HepG2 (cell line): ENCODE measurements around the gene ENPP1. TPM values are rescaled to one million over a fixed set of nuclear protein-coding genes. Genes with fewer than 3 reads are reported as not detected.

Experiments used
- AGO2 ChIP-seq: fragments of 200-400 bp; formaldehyde crosslinking; optimal IDR thresholded peaks from 2 replicates; pipeline ENCODE3; 2017; ENCODE audit warnings: mild to moderate bottlenecking, low read depth, low read length, moderate library complexity
- CBX5 ChIP-seq: sonication (generic); formaldehyde crosslinking; IDR thresholded peaks from 2 replicates; pipeline ENCODE4 v1.4.0; 2020; ENCODE audit warnings: missing genetic modification reagents, borderline replicate concordance
- EP300 ChIP-seq, 3 experiments: sonication (generic) in 1 of 3; formaldehyde crosslinking in 1 of 3; IDR thresholded peaks; 2 replicates each; pipeline versions ENCODE4 v1.5.1 to v1.6.1; 2011 to 2020; ENCODE audit warnings: low read depth in 2 of 3, low read length in 2 of 3, borderline replicate concordance in 1 of 3, improper control_type of control experiment in 1 of 3, mild to moderate bottlenecking in 1 of 3, missing genetic modification reagents in 1 of 3, moderate library complexity in 1 of 3
- ISL2 ChIP-seq: sonication (generic); formaldehyde crosslinking; IDR thresholded peaks from 2 replicates; pipeline ENCODE4 v1.5.0; 2020; ENCODE audit warnings: missing genetic modification reagents
- KLF11 ChIP-seq: IDR thresholded peaks from 2 replicates; pipeline ENCODE4 v1.6.1; 2016; ENCODE audit warnings: missing compliant biosample characterization
- MBD4 ChIP-seq: IDR thresholded peaks from 2 replicates; pipeline ENCODE4 v1.6.1; 2012; ENCODE audit warnings: low read length, inconsistent platforms, borderline replicate concordance
- MTERF4 ChIP-seq: sonication (generic); formaldehyde crosslinking; IDR thresholded peaks from 2 replicates; pipeline ENCODE4 v1.8.0; 2023; ENCODE audit warnings: mild to moderate bottlenecking, missing genetic modification reagents
- PHF5A ChIP-seq: IDR thresholded peaks from one replicate; pipeline ENCODE4 v1.6.1; 2018; ENCODE audit warnings: low read depth, missing genetic modification reagents; ENCODE audit not compliant: unreplicated experiment
- TFAP4 ChIP-seq: sonication (generic); IDR thresholded peaks from 2 replicates; pipeline ENCODE4 v1.6.1; 2016; ENCODE audit warnings: low read depth, borderline replicate concordance
- TP53 ChIP-seq: sonication (generic); formaldehyde crosslinking; conservative IDR thresholded peaks from 2 replicates; pipeline ENCODE4 v1.4.0; 2020; ENCODE audit warnings: missing genetic modification reagents
- ZBTB26 ChIP-seq: IDR thresholded peaks from 2 replicates; pipeline ENCODE4 v1.6.1; 2016; ENCODE audit warnings: missing compliant biosample characterization, missing genetic modification reagents, borderline replicate concordance
- ZFP37 ChIP-seq: sonication (generic); formaldehyde crosslinking; IDR thresholded peaks from 2 replicates; pipeline ENCODE4 v1.4.0; 2020; ENCODE audit warnings: missing genetic modification reagents, borderline replicate concordance
- ZFP90 ChIP-seq: sonication (generic); formaldehyde crosslinking; IDR thresholded peaks from 2 replicates; pipeline ENCODE4 v1.8.0; 2022; ENCODE audit warnings: missing genetic modification reagents, mild to moderate bottlenecking, inconsistent platforms, borderline replicate concordance
- ZMYM3 ChIP-seq: sonication (generic); formaldehyde crosslinking; IDR thresholded peaks from 2 replicates; pipeline ENCODE4 v1.5.1; 2020; ENCODE audit warnings: mild to moderate bottlenecking, missing genetic modification reagents
- ZNF329 ChIP-seq: sonication (generic); formaldehyde crosslinking; IDR thresholded peaks from 2 replicates; pipeline ENCODE4 v1.9.0; 2021; ENCODE audit warnings: low read depth, mild to moderate bottlenecking, missing genetic modification reagents
- ZNF605 ChIP-seq: sonication (generic); formaldehyde crosslinking; IDR thresholded peaks from 2 replicates; pipeline ENCODE4 v1.8.0; 2022; ENCODE audit warnings: mild to moderate bottlenecking, missing genetic modification reagents
- ZNF713 ChIP-seq: sonication (generic); formaldehyde crosslinking; IDR thresholded peaks from 2 replicates; pipeline ENCODE4 v1.4.0; 2020; ENCODE audit warnings: mild to moderate bottlenecking, missing genetic modification reagents
- polyA plus RNA-seq, 8 experiments: library from polyadenylated mRNA; depleted of rRNA in 3 of 8; stranded (reverse) in 7 of 8; unstranded in 1 of 8; fragments of >200 nt; fragmentation: Illumina TruSeq in 4 of 8; extraction: Trizol in 4 of 8; gene quantifications; 2 replicates each; pipeline versions ENCODE4 v1.2.1 to v1.2.3, GENCODE V29; 2011 to 2016; ENCODE audit warnings: low read depth in 4 of 8, missing spikeins in 1 of 8, mixed read lengths in 1 of 8; ENCODE audit not compliant: insufficient read depth in 1 of 8
- total RNA-seq, 5 experiments: library from RNA; depleted of rRNA; stranded (reverse); fragments of >200 nt; fragmentation: Illumina TruSeq; extraction: Trizol; gene quantifications; 2 replicates each; pipeline ENCODE4 v1.2.3, GENCODE V29; 2016; ENCODE audit warnings: low read depth in 1 of 5
- TF ChIP-seq, protein P1 (sequence below): fragments of 450-650 bp; IDR thresholded peaks from 2 replicates; pipeline ENCODE4 v1.6.1; 2017; ENCODE audit warnings: mild to moderate bottlenecking
- TF ChIP-seq, protein P2 (sequence below): sonication (generic); formaldehyde crosslinking; IDR thresholded peaks from 2 replicates; pipeline ENCODE4 v1.4.0; 2020; ENCODE audit warnings: missing genetic modification reagents
- TF ChIP-seq, protein P3 (sequence below): IDR thresholded peaks from 2 replicates; pipeline ENCODE4 v1.6.1; 2016; ENCODE audit warnings: missing genetic modification reagents, missing compliant biosample characterization

Gene ENPP1
- total and polyA plus RNA-seq, 2 of the 13 experiments (the other 11 are each of a cell fraction or from before 2014, with no cell fraction given) = 56.5 to 160 TPM

DNA sequence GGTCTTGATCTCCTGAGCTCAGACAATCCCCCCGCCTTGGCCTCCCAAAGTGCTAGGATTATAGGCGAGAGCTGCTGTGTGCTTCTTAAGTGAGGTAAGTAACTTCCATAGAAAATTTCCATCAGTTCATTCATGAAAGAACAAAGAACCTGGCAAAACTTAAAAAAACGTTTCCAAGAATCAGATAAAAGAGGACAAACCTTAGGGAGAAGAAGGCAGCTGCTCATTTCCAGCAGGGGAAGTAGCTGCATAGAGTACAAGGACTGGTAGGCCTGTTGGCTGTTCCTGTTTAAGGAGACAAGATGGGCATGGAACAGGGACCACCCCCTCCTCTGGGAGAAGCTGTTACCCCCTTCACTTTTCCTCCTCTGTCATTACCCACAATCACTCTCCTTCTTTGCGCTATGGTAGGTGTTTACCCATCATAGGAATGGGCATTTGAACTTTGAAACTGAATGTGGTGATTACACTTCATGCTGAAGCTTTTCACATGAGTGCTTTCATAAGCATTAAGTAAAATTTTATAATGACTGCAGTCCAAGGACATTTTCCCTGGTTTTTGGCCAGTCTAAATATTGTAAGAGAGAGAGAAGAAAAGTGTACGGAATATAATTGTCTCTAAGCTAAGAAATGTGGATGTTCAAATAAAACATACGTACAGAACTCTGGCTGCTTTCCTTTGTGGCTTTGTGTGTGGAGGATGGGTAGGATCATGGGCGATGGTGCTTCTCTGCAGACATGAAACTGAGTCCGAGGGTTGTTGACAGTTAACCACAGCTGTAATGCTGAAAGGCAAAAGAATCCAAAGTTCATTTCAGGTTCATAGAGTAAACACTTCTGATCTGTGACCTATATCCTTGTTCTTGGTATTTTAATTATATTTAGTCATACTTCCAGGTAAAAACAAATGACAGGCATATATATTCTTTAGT is 86.9 kb downstream of the ENPP1 start (continued):
- TF ChIP-seq, protein P1, sequence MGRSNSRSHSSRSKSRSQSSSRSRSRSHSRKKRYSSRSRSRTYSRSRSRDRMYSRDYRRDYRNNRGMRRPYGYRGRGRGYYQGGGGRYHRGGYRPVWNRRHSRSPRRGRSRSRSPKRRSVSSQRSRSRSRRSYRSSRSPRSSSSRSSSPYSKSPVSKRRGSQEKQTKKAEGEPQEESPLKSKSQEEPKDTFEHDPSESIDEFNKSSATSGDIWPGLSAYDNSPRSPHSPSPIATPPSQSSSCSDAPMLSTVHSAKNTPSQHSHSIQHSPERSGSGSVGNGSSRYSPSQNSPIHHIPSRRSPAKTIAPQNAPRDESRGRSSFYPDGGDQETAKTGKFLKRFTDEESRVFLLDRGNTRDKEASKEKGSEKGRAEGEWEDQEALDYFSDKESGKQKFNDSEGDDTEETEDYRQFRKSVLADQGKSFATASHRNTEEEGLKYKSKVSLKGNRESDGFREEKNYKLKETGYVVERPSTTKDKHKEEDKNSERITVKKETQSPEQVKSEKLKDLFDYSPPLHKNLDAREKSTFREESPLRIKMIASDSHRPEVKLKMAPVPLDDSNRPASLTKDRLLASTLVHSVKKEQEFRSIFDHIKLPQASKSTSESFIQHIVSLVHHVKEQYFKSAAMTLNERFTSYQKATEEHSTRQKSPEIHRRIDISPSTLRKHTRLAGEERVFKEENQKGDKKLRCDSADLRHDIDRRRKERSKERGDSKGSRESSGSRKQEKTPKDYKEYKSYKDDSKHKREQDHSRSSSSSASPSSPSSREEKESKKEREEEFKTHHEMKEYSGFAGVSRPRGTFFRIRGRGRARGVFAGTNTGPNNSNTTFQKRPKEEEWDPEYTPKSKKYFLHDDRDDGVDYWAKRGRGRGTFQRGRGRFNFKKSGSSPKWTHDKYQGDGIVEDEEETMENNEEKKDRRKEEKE = no peak
- TF ChIP-seq ISL2 (CRISPR knock-in tag) (peak; percentile 90), MBD4 (peak; percentile 69; the same call in 1 of the 2 replicates), ZNF329 (no peak), MTERF4 (no peak), ZMYM3 (CRISPR knock-in tag) (peak; percentile 56; the same call in 1 of the 2 replicates), ZFP90 (CRISPR knock-in tag) (no peak), EP300 (IDR thresholded peaks at IDR 0.05; ENCODE audit: low read depth in 2 of 2, low read length in 2 of 2) (peak; percentile 91 to 96; a peak in 3 of 4 replicates), EP300 (CRISPR knock-in tag; IDR thresholded peaks at IDR 0.05; ENCODE audit: borderline replicate concordance) (peak; percentile 89), ZNF605 (peak; percentile 70), AGO2 (peak; percentile 13), TP53 (CRISPR knock-in tag) (no peak; the same call in 1 of the 2 replicates), TFAP4 (peak; percentile 99), CBX5 (CRISPR knock-in tag) (0 out of 2 replicates have a peak, but pooled peaks have one; percentile 50), ZBTB26 (no peak; the same call in 1 of the 2 replicates), PHF5A (CRISPR knock-in tag) (no peak), KLF11 (CRISPR knock-in tag) (peak; percentile 83; the same call in 1 of the 2 replicates), ZFP37 (CRISPR knock-in tag) (0 out of 2 replicates have a peak, but pooled peaks have one; percentile 37), ZNF713 (CRISPR knock-in tag) (no peak)
- TF ChIP-seq, protein P2, sequence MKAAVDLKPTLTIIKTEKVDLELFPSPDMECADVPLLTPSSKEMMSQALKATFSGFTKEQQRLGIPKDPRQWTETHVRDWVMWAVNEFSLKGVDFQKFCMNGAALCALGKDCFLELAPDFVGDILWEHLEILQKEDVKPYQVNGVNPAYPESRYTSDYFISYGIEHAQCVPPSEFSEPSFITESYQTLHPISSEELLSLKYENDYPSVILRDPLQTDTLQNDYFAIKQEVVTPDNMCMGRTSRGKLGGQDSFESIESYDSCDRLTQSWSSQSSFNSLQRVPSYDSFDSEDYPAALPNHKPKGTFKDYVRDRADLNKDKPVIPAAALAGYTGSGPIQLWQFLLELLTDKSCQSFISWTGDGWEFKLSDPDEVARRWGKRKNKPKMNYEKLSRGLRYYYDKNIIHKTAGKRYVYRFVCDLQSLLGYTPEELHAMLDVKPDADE (CRISPR knock-in tag) = no peak
- TF ChIP-seq, protein P3, sequence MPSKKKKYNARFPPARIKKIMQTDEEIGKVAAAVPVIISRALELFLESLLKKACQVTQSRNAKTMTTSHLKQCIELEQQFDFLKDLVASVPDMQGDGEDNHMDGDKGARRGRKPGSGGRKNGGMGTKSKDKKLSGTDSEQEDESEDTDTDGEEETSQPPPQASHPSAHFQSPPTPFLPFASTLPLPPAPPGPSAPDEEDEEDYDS (CRISPR knock-in tag) = peak; percentile 57; the same call in 1 of the 2 replicates
